DOHH2 (cell line): ENCODE results near the gene LRRC75B.

Experiments used
- H3F3A ChIP-seq: fragments of 200-600 bp; sonication (generic), shearing (Covaris generic); 2 replicates; pipeline ENCODE4 v1.6.0; 2016; ENCODE audit warnings: antibody characterized with exemption, mild to moderate bottlenecking; ENCODE audit not compliant: control insufficient read depth, insufficient read depth
- H3K27ac ChIP-seq: fragments of 200-600 bp; sonication (generic); 2 replicates; pipeline ENCODE4 v1.5.1; 2014; ENCODE audit warnings: low read depth, mild to moderate bottlenecking, low read length, moderate library complexity
- H3K27me3 ChIP-seq: fragments of 200-600 bp; sonication (generic); 2 replicates; pipeline ENCODE4 v1.6.1; 2014; ENCODE audit warnings: mild to moderate bottlenecking, low read length, mixed read lengths; ENCODE audit not compliant: control insufficient read depth
- H3K36me3 ChIP-seq: fragments of 200-600 bp; sonication (generic); 2 replicates; pipeline ENCODE4 v1.6.1; 2014; ENCODE audit warnings: mild to moderate bottlenecking, low read length, moderate library complexity, mixed read lengths; ENCODE audit not compliant: control insufficient read depth
- H3K4me1 ChIP-seq: fragments of 200-600 bp; sonication (generic); 2 replicates; pipeline ENCODE4 v1.6.1; 2014; ENCODE audit warnings: mild to moderate bottlenecking, low read length, mixed read lengths; ENCODE audit not compliant: control insufficient read depth
- H3K4me2 ChIP-seq: fragments of 200-600 bp; sonication (generic); 2 replicates; pipeline ENCODE4 v1.6.0; 2014; ENCODE audit warnings: mild to moderate bottlenecking, low read length, moderate library complexity
- H3K4me3 ChIP-seq: fragments of 200-600 bp; sonication (generic); 2 replicates; pipeline ENCODE4 v1.5.1; 2014; ENCODE audit warnings: mild to moderate bottlenecking, low read length, mixed read lengths
- H3K79me2 ChIP-seq: fragments of 200-600 bp; sonication (generic); 2 replicates; pipeline ENCODE4 v1.6.1; 2014; ENCODE audit warnings: mild to moderate bottlenecking, low read length, mixed read lengths; ENCODE audit not compliant: control insufficient read depth
- H3K9me2 ChIP-seq: fragments of 200-600 bp; sonication (generic); replicated peaks from 2 replicates; pipeline ENCODE4 v1.6.1; 2014; ENCODE audit warnings: mild to moderate bottlenecking, low read length, mixed read lengths; ENCODE audit not compliant: control insufficient read depth
- H3K9me3 ChIP-seq: fragments of 200-600 bp; sonication (generic); 2 replicates; pipeline ENCODE4 v1.6.1; 2014; ENCODE audit warnings: antibody characterized with exemption, low read length, mixed read lengths; ENCODE audit not compliant: control insufficient read depth, insufficient read depth
- H4K20me1 ChIP-seq: fragments of 200-600 bp; sonication (generic); 2 replicates; pipeline ENCODE4 v1.6.0; 2014; ENCODE audit warnings: low read depth, mild to moderate bottlenecking, antibody characterized with exemption, low read length, moderate library complexity; ENCODE audit not compliant: control insufficient read depth, insufficient read depth
- CTCF ChIP-seq: fragments of 200-600 bp; sonication (generic); IDR thresholded peaks from one replicate; pipeline ENCODE4 v1.5.1; 2014; ENCODE audit warnings: antibody characterized with exemption, mild to moderate bottlenecking, low read depth, low read length; ENCODE audit not compliant: poor library complexity, severe bottlenecking
- EZH2phosphoT487 ChIP-seq: fragments of 200-600 bp; sonication (generic); IDR thresholded peaks from 2 replicates; pipeline ENCODE4 v1.6.1; 2017; ENCODE audit warnings: borderline replicate concordance, mild to moderate bottlenecking, antibody characterized with exemption, low read length, moderate library complexity, mixed read lengths

LRRC75B gene

GRCh38 chr22:24566899-24567511 is 25.9 kb downstream of the LRRC75B start:
- H3K9me2 ChIP-seq = no peaks in the 10 kb centered on the region
- H3K4me2 ChIP-seq = no peak overlapping the region
- H3K4me3 ChIP-seq = no peak overlapping the region
- peaks cover 70% of the 10 kb centered on the region for H3K79me2 ChIP-seq
- no peaks in the 10 kb centered on the region for H3F3A ChIP-seq
- H4K20me1 ChIP-seq = peaks cover 17% of the 10 kb centered on the region
- peaks cover 85% of the 10 kb centered on the region for H3K36me3 ChIP-seq
- no peaks in the 10 kb centered on the region for H3K9me3 ChIP-seq
- H3K27ac ChIP-seq = no peak overlapping the region
- no peak for TF ChIP-seq CTCF
- no peak for TF ChIP-seq EZH2phosphoT487
- no peaks in the 10 kb centered on the region; the same call in 1 of the 2 replicates for H3K4me1 ChIP-seq
- no peaks in the 10 kb centered on the region for H3K27me3 ChIP-seq

GRCh38 chr22:24565077-24565476 is 27.8 kb downstream of the LRRC75B start:
- H3K27me3 ChIP-seq = no peaks in the 10 kb centered on the region
- no peak overlapping the region for H3K4me2 ChIP-seq
- H3K27ac ChIP-seq = no peak overlapping the region
- H3K4me3 ChIP-seq = no peak overlapping the region
- H3K9me2 ChIP-seq = no peaks in the 10 kb centered on the region
- TF ChIP-seq CTCF (no peak), EZH2phosphoT487 (no peak)
- no peaks in the 10 kb centered on the region for H3K9me3 ChIP-seq
- no peaks in the 10 kb centered on the region for H3F3A ChIP-seq
- peaks cover 81% of the 10 kb centered on the region for H3K36me3 ChIP-seq
- peaks cover 25% of the 10 kb centered on the region for H4K20me1 ChIP-seq
- peaks cover 90% of the 10 kb centered on the region for H3K79me2 ChIP-seq
- H3K4me1 ChIP-seq = peaks cover 4% of the 10 kb centered on the region; the same call in 1 of the 2 replicates

- peaks cover 6% of the 10 kb centered on the region for H3K4me1 ChIP-seq
- TF ChIP-seq CTCF (no peak), EZH2phosphoT487 (no peak)
- peaks cover 78% of the 10 kb centered on the region for H3K36me3 ChIP-seq
- peaks cover 92% of the 10 kb centered on the region for H3K79me2 ChIP-seq
- H3K4me2 ChIP-seq = no peak overlapping the region
- no peaks in the 10 kb centered on the region for H3F3A ChIP-seq
- peaks cover 25% of the 10 kb centered on the region for H4K20me1 ChIP-seq
- H3K27ac ChIP-seq = no peak overlapping the region
- H3K9me2 ChIP-seq = no peaks in the 10 kb centered on the region
- H3K9me3 ChIP-seq = no peaks in the 10 kb centered on the region
- no peak overlapping the region for H3K4me3 ChIP-seq
- no peaks in the 10 kb centered on the region for H3K27me3 ChIP-seq
Observed at GRCh38 chr22:24564376-24565058, 28.4 kb downstream of the LRRC75B start.
